ENCODE results near the gene MAPKBP1. TPM values are rescaled to one million over a fixed set of nuclear protein-coding genes. Genes with fewer than 3 reads are reported as not detected.

Gene MAPKBP1
- total RNA-seq, 1 experiment from 2014 or later, result 14.5 TPM

DNA sequence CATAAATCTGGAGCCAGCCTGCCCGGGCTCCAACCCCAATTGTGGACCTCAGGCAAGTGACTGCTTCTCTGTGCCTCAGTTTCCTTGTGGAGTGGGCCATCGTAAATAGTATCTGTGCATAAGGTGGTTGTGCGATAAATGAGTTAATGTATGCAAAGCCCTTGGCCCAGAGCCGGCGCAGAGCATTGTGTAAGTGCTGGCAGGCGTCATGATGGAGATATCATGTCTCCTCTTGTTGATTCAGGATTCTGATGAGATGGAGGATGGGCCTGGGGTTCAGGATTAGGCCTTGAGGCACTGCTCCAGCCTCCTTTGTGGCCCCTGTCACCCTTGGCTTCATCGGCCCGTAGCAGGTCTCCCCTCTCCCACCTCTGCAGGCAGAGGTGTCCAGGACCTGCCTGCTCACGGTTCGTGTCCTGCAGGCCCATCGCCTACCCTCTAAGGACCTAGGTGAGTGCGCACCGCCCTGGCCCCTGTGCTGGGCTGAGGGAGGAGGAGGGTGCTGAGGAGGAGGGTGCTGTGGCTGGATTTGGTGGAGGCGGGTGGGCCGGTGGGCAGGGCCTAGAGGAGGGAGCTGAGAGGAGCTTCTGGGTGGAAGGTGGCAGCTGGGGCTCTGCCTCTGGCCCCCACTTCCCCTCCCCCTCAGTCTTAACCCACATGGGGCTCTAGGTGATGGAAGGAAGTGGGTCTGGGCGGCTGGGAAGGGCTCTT, 65.7 kb downstream of the MAPKBP1 start:
- Mint-ChIP-seq H3K9me3 (no peaks in the 10 kb centered on the region), H3K27me3 (ENCODE audit: low read depth) (no peaks in the 10 kb centered on the region), H3K36me3 (peaks cover 5% of the 10 kb centered on the region; the same call in 1 of the 2 replicates), H3K4me1 (no peaks in the 10 kb centered on the region), H3K4me3 (no peak overlapping the region), H3K27ac (no peak overlapping the region)
- DNase-seq (ENCODE audit: low spot score) (no peak), ATAC-seq (no peak)
- ChIA-PET CTCF (interaction anchor here (1.3 to 1.5 kb wide), 2 partner anchors 19 to 65 kb away, joined by 4 to 5 read pairs; no protein-coding TSS in a partner anchor), POLR2A (interaction anchor here (1.0 kb wide), 1 partner anchor 13 kb away, joined by 5 read pairs; no protein-coding TSS in a partner anchor)
- TF ChIP-seq ZNF671 (CRISPR knock-in tag; IDR thresholded peaks at IDR 0.05) (no peak), ZNF396 (CRISPR knock-in tag; IDR thresholded peaks at IDR 0.05; ENCODE audit: borderline replicate concordance) (no peak), KAT7 (CRISPR knock-in tag; IDR thresholded peaks at IDR 0.05; ENCODE audit: borderline replicate concordance) (no peak), GRHL2 (CRISPR knock-in tag; IDR thresholded peaks at IDR 0.05; ENCODE audit: insufficient replicate concordance, severe bottlenecking) (no peak), ETV6 (CRISPR knock-in tag; IDR thresholded peaks at IDR 0.05) (no peak), ZNF317 (CRISPR knock-in tag; IDR thresholded peaks at IDR 0.05; ENCODE audit: borderline replicate concordance, low read depth) (no peak), CREM (CRISPR knock-in tag; IDR thresholded peaks at IDR 0.05) (no peak), STAT6 (CRISPR knock-in tag; conservative IDR thresholded peaks at IDR 0.05; ENCODE audit: low read depth) (no peak), ZNF219 (CRISPR knock-in tag; IDR thresholded peaks at IDR 0.05; ENCODE audit: borderline replicate concordance) (no peak), ELF4 (CRISPR knock-in tag; IDR thresholded peaks at IDR 0.05; ENCODE audit: low read depth) (no peak), ZNF416 (CRISPR knock-in tag; IDR thresholded peaks at IDR 0.05) (no peak), FOXP4 (CRISPR knock-in tag; IDR thresholded peaks at IDR 0.05) (no peak), GABPB1 (CRISPR knock-in tag; IDR thresholded peaks at IDR 0.05) (no peak), SOX15 (CRISPR knock-in tag; IDR thresholded peaks at IDR 0.05) (no peak), ZNF263 (CRISPR knock-in tag; IDR thresholded peaks at IDR 0.05; ENCODE audit: low read depth) (no peak), ZBTB21 (CRISPR knock-in tag; IDR thresholded peaks at IDR 0.05; ENCODE audit: borderline replicate concordance) (no peak), HMGA2 (CRISPR knock-in tag; IDR thresholded peaks at IDR 0.05) (no peak)
- TF ChIP-seq, protein P1, sequence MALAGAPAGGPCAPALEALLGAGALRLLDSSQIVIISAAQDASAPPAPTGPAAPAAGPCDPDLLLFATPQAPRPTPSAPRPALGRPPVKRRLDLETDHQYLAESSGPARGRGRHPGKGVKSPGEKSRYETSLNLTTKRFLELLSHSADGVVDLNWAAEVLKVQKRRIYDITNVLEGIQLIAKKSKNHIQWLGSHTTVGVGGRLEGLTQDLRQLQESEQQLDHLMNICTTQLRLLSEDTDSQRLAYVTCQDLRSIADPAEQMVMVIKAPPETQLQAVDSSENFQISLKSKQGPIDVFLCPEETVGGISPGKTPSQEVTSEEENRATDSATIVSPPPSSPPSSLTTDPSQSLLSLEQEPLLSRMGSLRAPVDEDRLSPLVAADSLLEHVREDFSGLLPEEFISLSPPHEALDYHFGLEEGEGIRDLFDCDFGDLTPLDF (CRISPR knock-in tag; IDR thresholded peaks at IDR 0.05), result no peak
- TF ChIP-seq, protein P2, sequence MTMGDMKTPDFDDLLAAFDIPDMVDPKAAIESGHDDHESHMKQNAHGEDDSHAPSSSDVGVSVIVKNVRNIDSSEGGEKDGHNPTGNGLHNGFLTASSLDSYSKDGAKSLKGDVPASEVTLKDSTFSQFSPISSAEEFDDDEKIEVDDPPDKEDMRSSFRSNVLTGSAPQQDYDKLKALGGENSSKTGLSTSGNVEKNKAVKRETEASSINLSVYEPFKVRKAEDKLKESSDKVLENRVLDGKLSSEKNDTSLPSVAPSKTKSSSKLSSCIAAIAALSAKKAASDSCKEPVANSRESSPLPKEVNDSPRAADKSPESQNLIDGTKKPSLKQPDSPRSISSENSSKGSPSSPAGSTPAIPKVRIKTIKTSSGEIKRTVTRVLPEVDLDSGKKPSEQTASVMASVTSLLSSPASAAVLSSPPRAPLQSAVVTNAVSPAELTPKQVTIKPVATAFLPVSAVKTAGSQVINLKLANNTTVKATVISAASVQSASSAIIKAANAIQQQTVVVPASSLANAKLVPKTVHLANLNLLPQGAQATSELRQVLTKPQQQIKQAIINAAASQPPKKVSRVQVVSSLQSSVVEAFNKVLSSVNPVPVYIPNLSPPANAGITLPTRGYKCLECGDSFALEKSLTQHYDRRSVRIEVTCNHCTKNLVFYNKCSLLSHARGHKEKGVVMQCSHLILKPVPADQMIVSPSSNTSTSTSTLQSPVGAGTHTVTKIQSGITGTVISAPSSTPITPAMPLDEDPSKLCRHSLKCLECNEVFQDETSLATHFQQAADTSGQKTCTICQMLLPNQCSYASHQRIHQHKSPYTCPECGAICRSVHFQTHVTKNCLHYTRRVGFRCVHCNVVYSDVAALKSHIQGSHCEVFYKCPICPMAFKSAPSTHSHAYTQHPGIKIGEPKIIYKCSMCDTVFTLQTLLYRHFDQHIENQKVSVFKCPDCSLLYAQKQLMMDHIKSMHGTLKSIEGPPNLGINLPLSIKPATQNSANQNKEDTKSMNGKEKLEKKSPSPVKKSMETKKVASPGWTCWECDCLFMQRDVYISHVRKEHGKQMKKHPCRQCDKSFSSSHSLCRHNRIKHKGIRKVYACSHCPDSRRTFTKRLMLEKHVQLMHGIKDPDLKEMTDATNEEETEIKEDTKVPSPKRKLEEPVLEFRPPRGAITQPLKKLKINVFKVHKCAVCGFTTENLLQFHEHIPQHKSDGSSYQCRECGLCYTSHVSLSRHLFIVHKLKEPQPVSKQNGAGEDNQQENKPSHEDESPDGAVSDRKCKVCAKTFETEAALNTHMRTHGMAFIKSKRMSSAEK (CRISPR knock-in tag; IDR thresholded peaks at IDR 0.05; ENCODE audit: borderline replicate concordance), result no peak
- TF ChIP-seq, protein P3, sequence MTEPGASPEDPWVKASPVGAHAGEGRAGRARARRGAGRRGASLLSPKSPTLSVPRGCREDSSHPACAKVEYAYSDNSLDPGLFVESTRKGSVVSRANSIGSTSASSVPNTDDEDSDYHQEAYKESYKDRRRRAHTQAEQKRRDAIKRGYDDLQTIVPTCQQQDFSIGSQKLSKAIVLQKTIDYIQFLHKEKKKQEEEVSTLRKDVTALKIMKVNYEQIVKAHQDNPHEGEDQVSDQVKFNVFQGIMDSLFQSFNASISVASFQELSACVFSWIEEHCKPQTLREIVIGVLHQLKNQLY (CRISPR knock-in tag; IDR thresholded peaks at IDR 0.05), result no peak

All from WTC11 (cell line).